ENCODE data around the gene SLC35F2. TPM values are rescaled to one million over a fixed set of nuclear protein-coding genes. Genes with fewer than 3 reads are reported as not detected.
A peak's percentile ranks its signal among the peaks of the same experiment; 100 is the strongest.
"Not testable (repeated sequence)": the region's sequence is repeated elsewhere in the genome, so short reads cannot be mapped to it uniquely, and the experiment has no call there.

Gene SLC35F2
- total RNA-seq, 3 donors from 2014 or later = 5.7 to 6.9 (median 5.8) TPM

DNA sequence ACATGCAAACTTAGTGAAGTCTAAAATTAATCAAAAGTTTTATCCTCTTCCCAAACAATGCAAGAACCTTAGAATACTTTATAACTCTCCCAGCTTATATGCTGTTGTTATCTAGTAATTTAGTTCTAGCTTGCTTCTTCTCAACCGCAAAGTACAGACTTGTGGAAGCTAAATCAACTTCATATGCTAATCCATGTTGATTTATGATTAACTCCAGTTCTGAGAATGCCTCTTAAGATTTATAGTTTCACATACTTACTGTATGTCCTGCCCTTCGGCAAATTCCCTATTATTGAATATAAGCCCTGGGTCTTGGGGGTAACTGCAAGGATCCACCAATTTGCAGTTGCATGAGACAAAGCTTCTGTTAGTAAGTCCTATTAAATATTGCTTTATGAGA lies 17.6 kb upstream of the SLC35F2 start:
- Histone ChIP-seq H3K36me3 (no peaks in the 10 kb centered on the region), H3K27me3 (no peaks in the 10 kb centered on the region), H3K4me1 (no peaks in the 10 kb centered on the region), H3K4me3 (no peak overlapping the region), H3K9me3 (peaks cover 0 to 3% of the 10 kb centered on the region in 2 donors), H3K27ac (no peak overlapping the region)
- no peak for DNase-seq (ENCODE audit: low spot score in 2 of 2)
- intact Hi-C loops (cut with DNase I; ENCODE audit: low total_unique reads) = no loop called here
- TF ChIP-seq POLR2AphosphoS5 (IDR thresholded peaks at IDR 0.05) = no peak
- TF ChIP-seq, protein P1, sequence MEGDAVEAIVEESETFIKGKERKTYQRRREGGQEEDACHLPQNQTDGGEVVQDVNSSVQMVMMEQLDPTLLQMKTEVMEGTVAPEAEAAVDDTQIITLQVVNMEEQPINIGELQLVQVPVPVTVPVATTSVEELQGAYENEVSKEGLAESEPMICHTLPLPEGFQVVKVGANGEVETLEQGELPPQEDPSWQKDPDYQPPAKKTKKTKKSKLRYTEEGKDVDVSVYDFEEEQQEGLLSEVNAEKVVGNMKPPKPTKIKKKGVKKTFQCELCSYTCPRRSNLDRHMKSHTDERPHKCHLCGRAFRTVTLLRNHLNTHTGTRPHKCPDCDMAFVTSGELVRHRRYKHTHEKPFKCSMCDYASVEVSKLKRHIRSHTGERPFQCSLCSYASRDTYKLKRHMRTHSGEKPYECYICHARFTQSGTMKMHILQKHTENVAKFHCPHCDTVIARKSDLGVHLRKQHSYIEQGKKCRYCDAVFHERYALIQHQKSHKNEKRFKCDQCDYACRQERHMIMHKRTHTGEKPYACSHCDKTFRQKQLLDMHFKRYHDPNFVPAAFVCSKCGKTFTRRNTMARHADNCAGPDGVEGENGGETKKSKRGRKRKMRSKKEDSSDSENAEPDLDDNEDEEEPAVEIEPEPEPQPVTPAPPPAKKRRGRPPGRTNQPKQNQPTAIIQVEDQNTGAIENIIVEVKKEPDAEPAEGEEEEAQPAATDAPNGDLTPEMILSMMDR (IDR thresholded peaks at IDR 0.05) = no peak

GRCh38 chr11:107864591-107864990 lies 6.0 kb upstream of the SLC35F2 start:
- DNase-seq (ENCODE audit: low spot score in 2 of 2) = no peak
- no peaks in the 10 kb centered on the region for H3K9me3 ChIP-seq
- no peaks in the 10 kb centered on the region for H3K27me3 ChIP-seq
- H3K4me1 ChIP-seq = peaks cover 0 to 2% of the 10 kb centered on the region in 2 donors
- no peak overlapping the region for H3K4me3 ChIP-seq
- H3K36me3 ChIP-seq = no peaks in the 10 kb centered on the region
- TF ChIP-seq POLR2AphosphoS5 (IDR thresholded peaks at IDR 0.05) (no peak), POLR2A (IDR thresholded peaks at IDR 0.05) (no peak)
- TF ChIP-seq, protein P1 (IDR thresholded peaks at IDR 0.05) = no peak
- intact Hi-C loops (cut with DNase I; ENCODE audit: low total_unique reads) = no loop called here
- no peak overlapping the region for H3K27ac ChIP-seq

DNA sequence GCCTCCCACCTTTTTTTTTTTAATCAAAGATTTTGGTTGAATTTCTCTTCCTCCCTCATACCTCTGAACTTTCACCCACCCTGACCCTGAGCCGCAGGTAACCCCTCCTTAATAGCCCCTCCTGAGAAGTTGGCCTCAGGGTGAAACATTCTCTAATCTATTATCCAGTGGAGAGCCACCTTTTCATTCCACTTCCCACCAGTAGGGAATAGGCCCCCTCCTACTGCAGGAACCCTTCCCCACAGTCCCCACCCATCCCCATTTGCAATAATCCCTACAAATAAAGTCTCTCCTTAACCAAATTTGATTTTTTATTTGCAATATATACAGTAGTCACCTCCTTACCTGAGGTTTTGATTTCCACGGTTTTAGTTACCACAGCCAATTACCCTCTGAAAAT lies 2.1 kb upstream of the SLC35F2 start:
- Histone ChIP-seq H3K36me3 (no peaks in the 10 kb centered on the region), H3K4me1 (peaks cover 0 to 2% of the 10 kb centered on the region in 2 donors), H3K27ac (no peak overlapping the region), H3K9me3 (no peaks in the 10 kb centered on the region), H3K4me3 (no peak overlapping the region), H3K27me3 (no peaks in the 10 kb centered on the region)
- intact Hi-C loops (cut with DNase I; ENCODE audit: low total_unique reads) = no loop called here
- no peak for DNase-seq (ENCODE audit: low spot score in 2 of 2)
- no peak for TF ChIP-seq POLR2A (IDR thresholded peaks at IDR 0.05)
- TF ChIP-seq, protein P1 (IDR thresholded peaks at IDR 0.05) = no peak
- no peak for TF ChIP-seq POLR2AphosphoS5 (IDR thresholded peaks at IDR 0.05)

- H3K27me3 ChIP-seq; H3K4me1 ChIP-seq; H3K27ac ChIP-seq; DNase-seq (ENCODE audit: low spot score in 2 of 2); H3K36me3 ChIP-seq; H3K4me3 ChIP-seq; H3K9me3 ChIP-seq; intact Hi-C loops (cut with DNase I; ENCODE audit: low total_unique reads): not testable (repeated sequence)
These were observed 1.6 kb upstream of the SLC35F2 start for GRCh38 chr11:107860240-107860620.

- Histone ChIP-seq H3K9me3 (no peaks in the 10 kb centered on the region), H3K4me3 (peak overlapping the region; percentile 74 to 90 (median 79)), H3K4me1 (peaks cover 0 to 2% of the 10 kb centered on the region in 2 donors), H3K27me3 (no peaks in the 10 kb centered on the region), H3K36me3 (no peaks in the 10 kb centered on the region), H3K27ac (peak overlapping the region in 1 of 2 donors; percentile 81)
- DNase-seq (ENCODE audit: low spot score in 2 of 2) = peak; percentile 61 to 65
- intact Hi-C loops (cut with DNase I; ENCODE audit: low total_unique reads) = no loop called here
- TF ChIP-seq POLR2AphosphoS5 (IDR thresholded peaks at IDR 0.05) = no peak
- no peak for TF ChIP-seq POLR2A (IDR thresholded peaks at IDR 0.05)
- TF ChIP-seq, protein P1 (IDR thresholded peaks at IDR 0.05) = no peak
These were observed 1.1 kb upstream of the SLC35F2 start for GRCh38 chr11:107859459-107860239.

Data from breast epithelium (tissue), 4 donors.